NCI-H2107 (cell line): ENCODE data around the gene SCGB3A1.

ENCODE experiments used
- DNase-seq: peaks from one replicate; lab custom pipeline; 2025; lab: John Stamatoyannopoulos, UW

The SCGB3A1 gene, protein sequence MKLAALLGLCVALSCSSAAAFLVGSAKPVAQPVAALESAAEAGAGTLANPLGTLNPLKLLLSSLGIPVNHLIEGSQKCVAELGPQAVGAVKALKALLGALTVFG

DNA sequence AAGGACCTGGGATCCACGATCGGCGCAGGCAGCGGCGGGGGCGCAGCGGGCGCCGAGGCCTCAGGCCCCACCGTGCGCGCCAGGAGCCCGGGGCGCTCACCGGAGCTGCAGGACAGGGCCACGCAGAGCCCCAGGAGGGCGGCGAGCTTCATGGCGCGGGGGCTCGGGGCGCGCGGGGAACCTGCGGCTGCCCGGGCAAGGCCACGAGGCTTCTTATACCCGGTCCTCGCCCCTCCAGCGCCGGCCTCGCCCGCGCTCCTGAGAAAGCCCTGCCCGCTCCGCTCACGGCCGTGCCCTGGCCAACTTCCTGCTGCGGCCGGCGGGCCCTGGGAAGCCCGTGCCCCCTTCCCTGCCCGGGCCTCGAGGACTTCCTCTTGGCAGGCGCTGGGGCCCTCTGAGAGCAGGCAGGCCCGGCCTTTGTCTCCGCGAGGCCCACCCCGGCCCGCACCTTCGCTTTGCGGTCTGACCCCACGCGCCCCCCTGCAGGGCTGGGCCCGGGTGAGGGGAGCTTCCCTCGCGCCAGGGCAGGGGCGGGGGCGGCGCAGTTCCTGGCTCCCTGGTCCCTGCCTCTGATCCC, at the start of gene SCGB3A1:
SCGB3A1 (minus strand) TSS at position 189 of the 577 bp plus-strand sequence; CDS start at position 152, 37 bp downstream.
- no peak for DNase-seq

DNA sequence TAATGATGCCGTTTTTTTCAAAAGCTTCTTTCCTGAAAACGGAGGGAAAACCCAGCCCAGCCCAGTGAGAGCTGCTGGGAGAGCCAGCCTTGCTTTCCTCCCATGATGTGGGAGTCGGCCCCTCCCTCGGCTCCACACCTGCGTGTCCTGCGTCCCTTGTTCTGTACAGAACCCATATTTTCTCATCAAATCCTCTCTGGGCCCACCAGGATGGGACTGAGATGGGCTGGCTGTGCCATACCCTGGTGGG, 49.2 kb upstream of the SCGB3A1 start:
- DNase-seq = no peak

DNA sequence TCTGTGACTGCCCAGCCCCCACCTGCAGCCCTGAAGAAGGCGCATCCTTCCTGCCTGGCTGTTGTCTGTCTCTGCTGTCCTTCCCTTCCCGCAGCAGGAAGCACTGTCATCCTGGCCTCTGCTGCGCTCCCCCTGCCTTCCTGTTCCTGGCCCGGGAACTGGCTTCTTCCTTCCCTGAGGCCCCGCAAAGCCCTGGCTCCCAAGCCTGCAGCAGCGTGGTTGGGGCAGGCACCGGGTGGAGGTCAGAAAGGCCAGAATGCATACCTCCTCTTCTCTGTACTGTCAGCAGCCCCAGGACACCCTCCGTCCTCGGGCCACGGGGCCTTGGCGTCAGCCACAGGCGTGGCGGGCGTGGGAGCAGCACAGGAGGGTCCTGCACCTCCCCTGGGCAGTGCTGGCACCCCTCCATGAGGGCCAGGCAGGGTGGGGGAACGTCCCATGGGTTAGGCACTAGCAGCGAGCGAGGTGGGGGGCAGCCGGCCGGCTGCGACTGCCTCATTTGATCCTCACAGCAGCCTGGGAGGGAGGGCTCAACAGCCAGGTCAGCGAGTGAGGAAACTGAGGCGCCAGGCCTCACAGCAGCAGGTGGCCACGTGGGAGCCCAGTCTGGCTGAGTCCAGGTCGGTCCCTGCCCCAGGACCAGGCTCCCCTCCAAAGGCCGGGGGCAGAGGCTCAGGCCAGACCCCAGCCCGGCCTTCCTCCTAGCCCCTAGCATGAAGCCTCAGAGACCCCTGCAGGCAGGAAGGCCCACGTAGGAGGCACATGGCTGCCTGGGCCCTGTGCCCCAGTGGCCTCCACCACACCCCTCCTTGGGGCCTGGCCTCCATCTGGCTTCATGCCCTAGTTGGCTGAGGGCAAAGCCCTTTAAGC, 48.7 kb upstream of the SCGB3A1 start:
- no peak for DNase-seq

DNA sequence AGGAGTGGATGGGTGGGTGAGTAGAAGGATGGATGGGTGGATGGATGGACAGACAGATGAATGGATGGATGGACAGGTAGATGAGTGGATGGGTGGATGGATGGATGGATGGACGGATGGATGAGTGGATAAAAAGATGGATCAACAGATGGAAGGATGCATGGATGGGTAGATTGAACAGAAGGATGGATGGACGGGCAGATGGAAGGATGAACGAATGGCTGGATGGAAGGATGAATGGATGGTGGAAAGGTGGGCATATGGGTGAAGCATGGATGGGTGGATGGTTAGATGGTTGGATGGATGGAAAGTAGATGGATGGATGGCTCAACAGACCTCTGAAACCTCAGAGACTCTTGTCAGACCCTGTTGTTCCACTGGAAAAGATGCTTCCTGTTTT, 48.0 kb upstream of the SCGB3A1 start:
- no peak for DNase-seq

DNA sequence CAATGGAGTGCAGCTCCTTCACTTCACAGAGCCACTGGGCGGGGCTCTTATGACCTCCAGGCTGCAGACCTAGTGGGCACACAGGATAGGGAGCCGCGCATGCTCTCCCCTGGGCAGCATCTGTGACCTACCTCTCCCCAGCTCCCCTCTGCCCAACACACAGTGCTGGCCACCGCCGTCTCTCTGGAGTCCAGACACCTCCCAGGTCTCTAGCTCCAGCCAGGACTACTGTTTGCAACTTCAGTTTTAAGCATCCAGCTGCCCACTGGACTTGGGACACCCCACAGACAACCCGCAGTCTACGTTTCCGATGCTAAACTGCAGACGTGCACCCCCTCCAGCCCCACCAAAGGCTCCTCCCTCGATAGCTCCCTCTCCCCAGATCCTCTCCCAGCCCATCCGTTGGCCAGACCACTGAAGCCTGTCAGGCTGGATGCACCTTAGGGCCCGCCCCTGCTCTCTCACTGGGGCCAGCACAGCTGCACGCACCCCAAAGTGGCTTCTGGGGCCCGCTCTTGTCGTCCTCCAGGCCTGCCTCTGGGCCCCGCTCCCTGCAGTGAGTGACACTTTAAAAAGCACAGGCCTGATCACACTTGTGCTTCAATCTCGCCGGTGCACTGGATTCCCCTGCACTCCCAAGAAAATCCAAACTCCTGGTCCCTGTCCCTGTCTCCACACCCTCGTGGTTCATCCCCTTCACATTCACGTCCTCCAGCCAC, 46.8 kb upstream of the SCGB3A1 start:
- no peak for DNase-seq

DNA sequence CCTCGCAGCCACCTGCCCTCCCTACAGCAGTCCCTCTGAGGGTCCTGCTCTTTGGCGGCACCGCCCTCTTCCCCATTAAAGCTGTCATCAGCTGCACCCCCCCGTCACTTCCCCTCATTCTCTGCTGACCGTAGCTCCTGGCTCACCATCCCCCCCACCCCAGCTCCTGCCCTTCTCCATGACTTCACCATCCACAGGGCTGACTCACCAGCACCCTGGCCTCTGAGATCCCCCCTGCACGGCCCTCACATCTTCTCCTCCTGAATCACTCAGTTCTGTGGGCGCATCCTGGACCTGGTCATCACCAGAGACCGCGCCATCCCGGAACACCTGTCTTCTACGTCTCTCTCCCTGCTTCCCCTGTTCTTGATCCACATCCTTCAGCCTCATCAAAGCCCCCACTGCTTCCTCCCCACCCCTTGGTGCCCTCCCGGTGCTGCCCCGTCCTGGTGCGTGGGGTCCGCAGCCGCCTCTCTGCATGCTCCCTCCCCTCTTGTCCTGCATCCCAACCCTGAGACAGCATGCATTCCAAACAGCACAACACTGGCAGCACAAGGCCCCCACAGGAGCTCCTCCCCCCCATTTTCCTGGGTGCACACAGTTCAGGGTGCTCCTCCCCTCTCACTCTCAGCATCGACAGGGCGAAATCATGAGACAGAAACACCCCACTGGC, 45.2 kb upstream of the SCGB3A1 start:
- no peak for DNase-seq

DNA sequence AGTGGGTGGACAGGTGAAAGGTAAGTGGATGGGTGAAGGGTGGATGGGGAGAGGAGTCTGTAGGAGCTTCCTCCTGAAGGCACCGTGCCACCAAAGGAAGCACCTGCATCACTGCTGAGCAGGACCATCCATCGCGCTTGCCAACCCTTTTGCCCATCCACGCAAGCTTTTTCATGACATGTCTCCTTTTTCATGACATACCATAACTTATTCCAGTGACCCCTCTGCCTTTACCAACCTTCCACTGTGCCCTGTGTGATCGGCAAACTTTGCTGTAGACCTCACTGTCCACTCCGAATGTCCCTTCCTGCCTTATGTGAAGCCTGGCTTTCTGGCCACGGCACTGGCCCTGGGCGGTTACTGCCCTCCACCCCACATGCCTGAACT, 44.7 kb upstream of the SCGB3A1 start:
- no peak for DNase-seq

DNA sequence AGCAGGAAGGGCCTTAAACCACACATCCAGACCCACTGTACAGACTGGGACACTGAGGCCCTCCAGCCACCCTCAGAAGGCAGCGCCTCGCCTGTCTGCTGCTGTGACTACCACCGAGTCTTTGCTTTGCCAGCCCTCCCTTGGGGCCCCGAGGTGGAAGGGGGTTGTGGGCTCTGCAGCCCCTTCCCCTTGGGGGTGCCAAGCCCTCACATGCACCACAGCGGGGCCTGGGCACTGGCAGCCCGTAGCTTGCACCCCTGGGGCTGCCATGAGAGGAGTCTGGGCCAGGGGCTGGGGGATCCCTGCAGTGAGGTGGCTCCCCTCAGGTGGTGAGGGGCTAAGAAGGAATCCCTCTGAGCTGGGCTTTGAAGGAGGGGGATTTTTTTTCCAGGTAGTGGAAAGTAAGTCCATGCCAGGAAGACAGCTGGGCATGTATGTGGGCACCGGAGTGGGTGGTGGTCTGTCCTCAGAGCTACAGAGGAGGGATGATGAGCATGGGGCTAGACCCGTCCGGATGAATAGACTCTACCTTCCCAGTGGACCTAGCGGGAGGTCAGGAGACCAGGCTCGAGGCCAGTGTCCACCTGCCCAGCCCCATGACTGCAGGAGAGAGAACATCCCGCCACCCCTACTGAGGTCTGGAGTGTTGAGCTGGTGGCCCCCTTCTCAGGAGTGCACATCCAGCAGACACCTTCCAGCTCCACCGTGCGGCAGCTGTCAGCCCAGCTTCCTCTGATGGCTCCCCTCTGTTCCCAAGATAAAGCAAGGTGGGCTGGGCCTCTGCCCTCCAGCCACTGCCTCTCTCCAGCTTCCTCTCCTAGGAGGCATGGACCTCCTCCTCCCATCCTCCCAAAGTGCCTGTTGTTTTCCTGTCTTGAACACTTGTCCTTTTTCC, 42.2 kb upstream of the SCGB3A1 start:
- no peak for DNase-seq

DNA sequence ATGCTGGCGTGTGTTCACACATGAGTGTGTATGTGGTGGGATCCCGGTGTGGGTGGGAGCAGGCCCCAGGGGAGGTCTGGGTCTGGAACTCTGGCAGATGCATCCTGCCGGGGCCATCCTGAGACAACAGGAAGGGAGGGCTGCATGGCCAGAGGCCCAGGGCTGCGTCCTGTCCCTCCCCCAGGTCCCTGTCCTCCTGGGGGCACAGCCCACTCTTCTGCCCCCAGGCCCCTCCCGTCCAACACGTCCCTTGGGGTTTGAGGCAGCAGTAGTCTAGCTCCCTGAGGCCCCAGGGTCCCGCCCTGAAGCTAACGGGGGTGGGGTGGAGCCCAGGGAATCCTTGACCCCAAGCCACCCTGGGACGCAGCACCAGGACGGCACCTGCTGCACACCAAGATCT, 41.5 kb upstream of the SCGB3A1 start:
- DNase-seq = no peak

DNA sequence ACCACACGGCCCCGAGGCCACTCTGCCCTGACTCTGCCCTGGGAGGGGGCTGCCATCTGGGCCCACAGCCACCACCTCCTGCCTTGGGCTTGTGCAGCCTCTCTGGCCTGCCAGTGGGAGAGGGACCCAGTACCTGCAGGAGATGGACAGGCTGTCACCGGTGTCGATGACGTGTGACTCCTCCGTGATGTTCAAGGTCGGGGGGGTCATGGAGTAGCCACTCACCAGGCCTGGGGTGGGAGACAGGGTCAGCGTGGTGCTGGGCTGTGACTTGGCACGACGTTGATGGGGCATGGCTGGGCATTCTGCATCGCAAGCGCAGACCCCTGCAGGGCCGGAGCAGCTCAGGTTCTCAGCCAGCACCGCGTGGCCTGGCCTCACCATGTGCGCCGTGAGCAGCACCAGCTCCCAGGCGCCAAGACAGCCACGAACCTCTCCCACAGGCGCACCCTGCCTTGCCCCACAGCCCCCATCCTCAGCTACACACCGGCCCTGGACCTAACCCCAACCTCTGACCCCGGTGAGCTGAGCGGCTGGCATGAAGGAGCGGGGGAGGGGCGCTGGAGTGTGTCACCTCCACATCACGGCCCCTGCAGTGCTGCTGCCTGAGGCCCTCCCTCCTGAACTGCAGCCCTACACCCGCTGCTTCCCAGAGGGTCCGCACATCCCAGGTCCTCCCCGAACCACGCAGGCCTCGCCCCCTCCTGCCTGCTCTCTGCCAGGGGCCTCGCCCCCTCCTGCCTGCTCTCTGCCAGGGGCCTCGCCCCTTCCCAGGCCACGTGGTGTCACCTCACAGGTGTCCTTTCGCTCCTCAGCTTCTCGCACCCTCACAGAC, 40.5 kb upstream of the SCGB3A1 start:
- DNase-seq = no peak

DNA sequence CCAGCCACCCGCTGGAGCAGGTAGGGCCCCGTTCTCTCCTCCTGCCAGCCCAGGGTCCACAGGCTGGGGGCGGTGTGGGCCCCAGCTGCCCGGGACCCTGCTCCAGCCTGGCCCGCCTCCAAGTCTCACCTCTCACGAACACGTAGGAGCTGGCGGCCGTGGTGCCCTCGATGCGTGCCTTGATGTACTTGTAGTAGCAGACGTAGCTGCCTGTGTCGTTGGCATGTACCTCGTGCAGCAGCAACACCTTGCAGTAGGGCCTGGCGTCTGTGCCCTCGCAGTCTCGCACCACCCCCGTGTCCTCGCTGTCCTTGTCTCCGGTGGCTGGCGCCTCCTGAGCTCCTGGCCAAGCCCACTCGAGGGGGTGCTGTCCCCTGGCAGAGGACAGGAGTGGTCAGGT, 39.1 kb upstream of the SCGB3A1 start:
- DNase-seq = no peak

DNA sequence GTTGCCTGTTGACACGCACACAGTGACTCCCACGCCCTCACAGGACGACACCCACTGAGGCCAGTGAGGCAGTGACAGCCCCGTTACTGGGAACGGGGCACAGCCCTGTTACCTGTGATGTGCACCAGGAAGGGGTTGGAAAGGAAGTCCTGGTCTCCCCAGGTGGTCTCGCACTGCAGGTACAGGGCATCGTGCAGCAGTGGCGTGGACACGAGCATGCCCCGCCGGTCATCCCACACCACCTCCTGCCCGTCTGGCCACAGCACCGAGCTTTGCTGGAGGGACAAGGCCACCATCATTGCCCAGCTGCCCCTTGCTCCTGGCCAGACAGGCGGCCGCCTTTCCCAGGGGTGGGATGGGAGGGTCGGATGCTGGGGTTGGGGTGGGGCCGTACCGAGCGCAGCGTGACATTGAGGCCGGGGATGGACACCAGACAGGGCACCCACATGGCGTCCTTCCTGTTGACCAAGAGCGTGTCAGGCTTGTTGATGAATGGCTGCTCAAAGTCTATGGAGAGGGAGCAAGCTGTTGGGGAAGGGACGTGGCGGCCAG, 38.6 kb upstream of the SCGB3A1 start:
- no peak for DNase-seq

DNA sequence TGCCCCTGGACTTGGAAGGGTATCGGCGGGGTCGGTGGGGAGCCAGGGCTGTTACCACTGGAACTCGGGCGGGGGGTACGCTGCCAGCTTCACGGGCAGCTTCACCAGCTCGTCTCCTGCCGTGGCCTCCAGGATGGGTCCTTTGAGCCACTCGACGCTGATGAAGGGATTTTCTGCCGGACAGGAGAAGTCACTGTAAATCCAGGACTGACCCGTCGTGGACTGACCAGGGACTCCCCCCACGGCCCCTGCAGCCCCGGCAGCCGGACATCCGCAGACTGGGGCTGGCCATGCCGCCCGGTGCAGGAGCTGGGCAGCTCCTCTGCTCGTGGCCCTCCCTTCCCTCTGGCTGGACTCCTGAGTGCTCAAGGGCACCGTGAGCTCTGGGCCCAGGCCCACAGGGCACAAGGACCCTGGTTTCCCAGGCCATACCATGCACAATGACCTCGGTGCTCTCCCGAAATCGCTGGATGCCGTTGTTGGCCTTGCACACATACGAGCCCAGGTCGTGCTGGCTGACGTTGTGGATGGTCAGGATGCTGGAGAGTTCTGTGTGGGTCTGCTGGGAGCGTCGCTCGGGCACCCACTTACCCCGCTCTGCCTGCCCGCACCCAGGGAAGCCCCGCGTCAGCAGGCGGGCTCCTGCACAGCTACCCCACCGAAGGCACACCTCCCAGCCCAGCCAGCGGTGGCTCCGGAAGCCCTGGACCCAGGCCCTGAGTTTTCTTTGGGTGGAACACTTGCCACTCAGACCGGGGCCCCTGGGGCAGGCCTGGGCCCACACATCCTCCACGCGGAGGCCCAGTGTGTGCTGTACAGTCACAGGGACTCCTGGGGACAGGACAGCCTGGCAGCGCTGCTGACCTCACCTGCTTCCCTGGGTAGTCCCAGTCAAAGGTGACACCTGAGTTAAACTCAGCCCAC, 37.8 kb upstream of the SCGB3A1 start:
- DNase-seq = no peak

DNA sequence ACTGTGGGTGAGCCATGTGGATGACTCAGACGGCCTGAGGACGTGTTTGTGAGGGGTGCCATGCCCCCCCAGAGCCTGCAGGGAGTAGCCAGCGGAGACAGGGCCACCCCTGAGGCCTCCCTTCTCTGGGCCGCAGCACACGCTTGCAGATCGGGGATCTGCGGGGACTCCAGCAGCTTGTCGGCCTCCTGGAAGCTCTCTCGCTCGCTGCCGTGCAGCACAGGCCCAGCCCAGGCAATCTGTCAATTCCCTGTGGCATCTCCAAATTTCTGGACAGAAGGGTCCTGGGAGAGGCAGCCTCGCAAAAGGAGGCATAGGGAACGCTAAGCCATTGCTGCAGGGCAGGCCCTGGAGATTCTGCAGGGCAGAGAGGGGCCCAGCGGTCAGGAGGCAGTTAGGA, 36.9 kb upstream of the SCGB3A1 start:
- no peak for DNase-seq

DNA sequence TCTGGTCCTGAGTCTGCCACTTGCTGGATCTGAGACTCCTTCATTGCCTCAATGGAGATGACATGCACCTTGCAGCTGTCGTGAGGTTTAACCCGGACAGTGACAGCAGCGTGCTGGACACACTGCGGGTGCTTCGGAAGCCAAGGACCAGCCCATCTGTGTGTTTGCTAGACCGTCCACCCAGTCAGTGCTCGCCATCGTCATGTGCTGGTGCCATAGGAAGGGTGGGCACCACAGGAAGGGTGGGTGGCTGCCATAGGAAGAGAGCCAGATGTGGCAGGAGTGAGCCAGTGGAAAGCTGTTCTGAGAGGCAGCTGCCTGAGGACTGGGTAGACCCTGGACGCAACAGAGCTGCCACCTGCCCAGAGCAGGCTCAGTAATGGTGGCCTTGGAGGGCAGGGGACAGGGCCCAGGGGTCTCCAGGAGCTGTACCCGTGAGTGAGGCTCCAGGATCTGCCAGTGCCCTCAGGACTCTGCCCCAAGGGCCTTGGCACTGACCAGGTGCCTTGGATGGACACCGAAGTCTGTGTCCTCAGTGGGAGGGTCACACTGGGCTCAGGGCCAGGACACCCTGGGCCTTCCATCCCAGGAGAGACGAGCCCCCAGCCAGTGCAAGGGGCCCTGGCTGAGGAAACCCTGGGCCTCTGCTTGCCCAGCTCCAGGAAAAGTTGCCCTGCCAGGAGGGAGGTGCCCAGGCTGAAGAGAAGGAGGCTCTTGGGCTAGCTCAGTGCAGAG, 36.3 kb upstream of the SCGB3A1 start:
- no peak for DNase-seq

DNA sequence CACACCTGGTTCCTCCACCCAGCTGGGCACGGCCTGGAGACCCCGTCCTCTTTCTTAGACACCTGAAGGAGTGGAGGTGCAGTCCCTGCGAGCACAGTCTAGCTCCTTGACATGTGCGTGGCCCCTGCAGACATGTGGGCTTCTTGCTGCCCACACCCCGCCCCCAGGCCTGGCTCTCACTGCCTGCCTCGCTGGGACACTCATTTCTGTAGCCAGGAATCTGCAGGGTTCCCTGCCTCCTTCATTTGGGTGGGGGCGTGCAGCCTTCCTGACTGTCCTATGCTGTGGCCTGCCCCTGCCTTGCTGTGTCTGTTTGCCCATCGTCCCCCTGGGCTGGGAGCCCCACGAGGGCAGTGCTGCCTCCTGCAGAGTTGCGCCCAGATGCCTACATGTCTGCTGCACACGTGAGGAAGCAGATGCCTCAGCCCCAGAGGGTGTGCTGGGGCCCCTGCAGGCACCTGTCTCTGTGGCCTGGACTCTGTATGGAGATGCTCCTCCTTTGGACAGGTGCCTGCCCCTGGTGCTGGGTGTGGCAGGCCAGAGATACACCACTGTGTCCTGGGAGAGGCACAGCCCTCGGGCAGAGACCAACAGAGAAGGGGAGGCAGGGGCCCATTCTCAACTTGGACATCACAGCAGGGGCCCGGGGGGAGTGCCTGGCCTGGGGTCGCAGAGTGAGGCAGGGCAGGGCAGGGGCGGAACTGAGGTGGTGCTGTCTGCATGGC, 35.5 kb upstream of the SCGB3A1 start:
- no peak for DNase-seq

DNA sequence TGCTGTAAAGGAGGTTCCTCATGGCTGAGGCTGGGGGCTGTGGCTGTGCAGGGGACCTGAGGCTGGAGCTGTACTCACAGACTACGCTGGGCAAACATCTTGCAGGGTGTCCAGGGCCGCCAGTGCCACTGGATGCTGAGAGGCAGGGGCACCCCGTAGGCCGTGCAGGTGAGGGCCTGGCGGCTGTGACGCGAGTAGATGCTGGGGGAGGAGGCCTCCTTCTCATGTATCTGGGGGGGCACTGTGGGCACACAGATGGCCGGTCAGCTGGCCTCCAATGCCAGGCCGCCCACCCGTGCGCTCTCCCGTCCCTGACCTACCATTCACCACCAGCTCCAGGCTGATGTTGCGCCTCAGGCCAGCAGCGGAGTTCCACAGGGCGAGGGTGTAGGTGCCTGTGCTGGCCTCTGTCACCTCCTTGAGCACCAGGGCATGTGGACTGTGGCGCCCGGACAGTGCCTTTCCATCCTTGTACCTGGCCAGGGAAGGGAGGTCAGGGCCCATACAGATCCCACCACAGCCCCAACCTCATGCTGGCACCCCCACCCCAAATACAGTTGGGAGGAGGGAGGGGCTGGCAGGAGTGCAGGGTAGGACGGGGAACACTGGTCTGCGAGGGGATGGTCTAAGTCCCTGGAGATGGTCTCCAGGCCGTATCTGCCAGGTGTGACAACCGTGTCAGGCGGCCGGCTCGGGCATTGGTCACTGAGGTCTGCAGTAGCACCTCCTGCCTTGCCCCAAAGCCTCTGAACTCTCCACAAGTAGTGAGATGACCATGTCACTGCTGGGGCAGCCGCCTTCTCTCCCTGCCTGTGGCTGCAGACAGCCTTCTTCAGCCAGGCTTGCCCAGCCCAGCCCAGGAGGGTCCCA, 34.7 kb upstream of the SCGB3A1 start:
- no peak for DNase-seq
